NK-92 (cell line): Measurements from ENCODE around the gene GMPR2.
"Not testable (repeated sequence)": the region's sequence is repeated elsewhere in the genome, so short reads cannot be mapped to it uniquely, and the experiment has no call there.

Source experiments
- DNase-seq: peaks from one replicate; lab custom pipeline; 2025; ENCODE audit not compliant: unreplicated experiment; lab: John Stamatoyannopoulos, UW

The GMPR2 gene

DNA sequence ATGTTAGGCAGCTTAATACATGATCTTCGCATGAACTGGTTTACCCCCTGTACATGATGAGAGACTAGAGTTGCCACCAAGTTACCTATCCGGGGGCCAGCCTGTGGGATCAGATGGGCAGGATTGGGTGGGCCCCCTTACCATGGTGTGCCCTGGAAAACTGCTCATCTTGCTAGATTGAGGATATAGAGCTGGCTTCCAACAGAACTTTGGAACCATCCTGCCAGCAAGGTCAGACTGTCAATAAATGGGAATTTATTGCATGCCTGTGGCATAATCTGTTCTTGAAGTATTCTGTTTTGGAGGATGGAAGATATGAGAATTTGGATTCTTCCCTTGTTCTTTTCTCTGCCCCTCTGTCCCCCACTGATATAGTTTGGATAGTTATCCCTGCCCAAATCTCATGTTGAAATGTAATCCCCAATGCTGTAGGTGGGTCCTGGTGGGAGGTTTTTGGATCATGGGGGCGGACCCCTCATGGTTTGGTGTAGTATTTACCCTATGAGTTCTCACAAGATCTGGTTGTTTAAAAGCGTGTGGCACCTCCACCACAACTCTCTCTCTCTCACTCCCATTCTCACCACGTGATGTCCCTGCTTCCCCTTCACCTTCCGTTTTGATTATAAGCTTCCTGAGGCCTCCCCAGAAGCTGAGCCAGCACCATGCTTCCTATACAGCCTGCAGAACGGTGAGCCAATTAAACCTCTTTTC lies 33.8 kb upstream of the GMPR2 start:
- no peak for DNase-seq

DNA sequence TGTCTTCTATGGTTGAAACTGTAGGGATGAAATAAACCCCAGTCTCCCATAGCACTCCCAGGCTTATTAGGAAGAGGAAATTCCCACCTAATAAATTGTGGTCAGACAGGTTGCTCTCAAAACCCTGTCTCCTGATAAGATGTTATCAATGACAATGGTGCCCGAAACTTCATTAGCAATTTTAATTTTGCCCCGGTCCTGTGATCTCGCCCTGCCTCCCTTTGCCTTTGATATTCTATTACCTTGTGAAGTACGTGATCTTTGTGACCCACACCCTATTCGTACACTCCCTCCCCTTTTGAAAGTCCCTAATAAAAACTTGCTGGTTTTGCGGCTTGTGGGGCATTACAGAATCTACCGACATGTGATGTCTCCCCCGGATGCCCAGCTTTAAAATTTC lies 30.2 kb upstream of the GMPR2 start:
- DNase-seq: not testable (repeated sequence)

DNA sequence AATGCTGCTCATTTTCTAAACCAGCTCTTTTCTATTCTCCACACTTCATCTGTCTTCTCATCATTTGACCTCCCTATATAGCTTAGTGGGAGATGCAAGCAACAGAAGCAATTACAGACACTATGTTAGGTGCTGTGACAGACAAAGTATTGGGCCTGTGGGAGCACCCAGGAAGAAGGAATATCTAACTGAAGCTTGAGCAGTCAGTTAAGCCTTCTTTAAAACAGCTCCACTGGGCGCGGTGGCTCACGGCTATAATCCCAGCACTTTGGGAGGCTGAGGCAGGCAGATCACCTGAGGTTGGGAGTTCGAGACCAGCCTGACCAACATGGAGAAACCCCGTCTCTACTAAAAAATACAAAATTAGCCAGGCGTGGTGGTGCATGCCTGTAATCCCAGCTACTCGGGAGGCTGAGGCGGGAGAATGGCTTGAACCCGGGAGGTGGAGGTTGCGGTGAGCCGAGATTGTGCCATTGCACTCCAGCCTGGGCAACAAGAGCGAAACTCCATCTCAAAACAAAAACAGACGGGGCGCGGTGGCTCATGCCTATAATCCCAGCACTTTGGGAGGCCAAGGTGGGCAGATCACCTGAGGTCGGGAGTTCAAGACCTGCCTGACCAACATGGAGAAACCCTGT lies 29.4 kb upstream of the GMPR2 start:
- DNase-seq: not testable (repeated sequence)

DNA sequence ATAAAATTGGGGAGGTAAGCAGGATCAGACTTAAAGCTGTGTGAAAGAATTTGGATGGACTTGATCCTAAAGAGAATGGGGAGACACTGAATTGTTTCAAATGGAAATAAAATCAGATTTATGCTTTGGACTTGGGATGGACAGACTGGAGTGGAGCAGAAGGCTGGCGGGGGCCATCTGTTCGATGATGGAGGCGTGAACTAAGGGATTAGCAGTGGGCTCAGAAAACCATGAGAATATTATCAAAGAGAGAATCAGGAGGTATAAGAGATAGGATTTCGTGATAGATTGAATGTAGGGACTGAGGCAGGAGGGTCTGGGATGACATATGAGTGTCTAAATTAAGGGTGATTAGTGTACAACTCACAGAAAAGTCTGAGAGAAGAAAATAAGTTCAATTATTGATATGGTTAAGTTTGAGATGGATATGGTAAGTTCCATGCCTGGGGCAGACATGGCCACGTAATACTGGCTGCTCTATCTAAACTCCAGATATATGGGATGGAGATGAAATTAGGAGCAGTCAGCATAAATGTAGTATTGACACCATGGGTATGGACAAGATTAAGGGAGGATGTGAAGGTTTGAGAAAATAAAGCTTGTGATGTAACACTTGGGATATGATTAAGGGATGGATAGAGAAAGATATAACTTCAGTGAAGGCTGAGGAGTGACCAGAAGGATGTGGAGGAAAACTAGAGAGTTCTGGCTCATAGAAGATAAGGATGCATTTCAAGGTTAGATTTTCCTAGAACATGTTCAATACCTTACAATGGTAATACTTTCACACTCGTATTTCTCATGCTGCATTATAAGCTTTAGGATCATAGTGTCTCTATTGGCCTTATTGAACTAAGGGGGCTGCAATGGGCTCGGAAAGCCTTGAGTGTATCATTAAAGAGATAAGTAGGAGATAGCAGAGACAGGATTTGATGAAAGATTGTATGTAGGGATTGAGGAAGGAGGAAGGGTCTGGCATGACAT lies 28.3 kb upstream of the GMPR2 start:
- DNase-seq: no peak

DNA sequence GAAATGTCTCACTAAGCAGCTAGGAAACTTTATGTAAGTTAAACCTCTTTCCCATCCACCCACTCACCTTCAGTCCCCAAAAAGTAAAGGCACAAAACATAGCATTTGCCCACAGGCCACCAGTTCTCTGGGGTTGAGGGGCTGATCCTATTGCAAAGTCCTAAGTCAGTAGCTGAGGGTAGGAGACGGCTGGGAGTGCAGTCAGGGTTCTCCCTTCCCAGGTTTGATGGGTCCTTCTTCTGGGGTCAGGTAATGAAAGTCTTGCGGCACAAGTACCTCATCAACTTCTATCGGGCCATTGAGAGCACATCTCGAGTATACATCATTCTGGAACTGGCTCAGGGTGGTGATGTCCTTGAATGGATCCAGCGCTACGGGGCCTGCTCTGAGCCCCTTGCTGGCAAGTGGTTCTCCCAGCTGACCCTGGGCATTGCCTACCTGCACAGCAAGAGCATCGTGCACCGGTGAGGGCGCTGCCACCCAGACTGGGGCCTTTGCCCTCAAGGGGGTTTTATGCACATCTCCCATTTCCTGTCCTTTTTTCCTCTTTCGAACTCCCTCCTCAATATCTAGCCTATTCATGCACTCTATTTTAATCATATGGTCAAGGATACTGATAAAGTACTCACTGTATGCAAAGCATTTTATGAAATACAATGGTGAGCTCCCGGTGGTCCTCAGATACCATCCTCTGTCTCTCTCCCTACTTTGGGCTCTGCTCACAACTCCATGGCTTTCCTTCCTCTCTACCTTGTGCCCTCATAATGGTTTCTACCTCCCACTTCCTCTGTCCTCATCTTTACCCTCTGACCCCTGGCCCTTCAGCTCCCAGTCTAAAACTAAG lies 26.2 kb upstream of the GMPR2 start:
- no peak for DNase-seq

DNA sequence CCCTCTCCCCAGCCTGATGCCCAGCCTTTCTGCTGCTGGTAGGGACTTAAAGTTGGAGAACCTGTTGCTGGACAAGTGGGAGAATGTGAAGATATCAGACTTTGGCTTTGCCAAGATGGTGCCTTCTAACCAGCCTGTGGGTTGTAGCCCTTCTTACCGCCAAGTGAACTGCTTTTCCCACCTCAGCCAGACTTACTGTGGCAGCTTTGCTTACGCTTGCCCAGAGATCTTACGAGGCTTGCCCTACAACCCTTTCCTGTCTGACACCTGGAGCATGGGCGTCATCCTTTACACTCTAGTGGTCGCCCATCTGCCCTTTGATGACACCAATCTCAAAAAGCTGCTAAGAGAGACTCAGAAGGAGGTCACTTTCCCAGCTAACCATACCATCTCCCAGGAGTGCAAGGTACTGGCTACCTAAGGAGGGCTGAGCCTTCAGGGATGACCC lies 25.6 kb upstream of the GMPR2 start:
- DNase-seq: no peak

DNA sequence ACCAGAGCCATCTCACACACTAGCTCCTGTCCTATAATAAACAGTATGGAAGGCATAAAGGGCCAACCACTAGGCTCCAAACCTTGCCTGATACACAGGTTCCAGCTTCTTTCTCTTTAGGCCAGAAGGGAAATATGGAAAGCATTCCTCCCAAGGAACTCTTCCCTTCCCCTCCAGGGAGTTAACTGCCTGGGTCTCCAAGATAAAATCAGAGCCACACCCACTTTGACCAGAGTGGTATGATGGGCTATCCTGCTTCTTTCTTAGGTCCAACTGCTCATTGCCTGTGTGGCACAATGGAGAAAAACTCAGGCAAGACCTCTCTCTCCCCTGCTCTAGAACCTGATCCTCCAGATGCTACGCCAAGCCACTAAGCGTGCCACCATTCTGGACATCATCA lies 25.1 kb upstream of the GMPR2 start:
- no peak for DNase-seq

DNA sequence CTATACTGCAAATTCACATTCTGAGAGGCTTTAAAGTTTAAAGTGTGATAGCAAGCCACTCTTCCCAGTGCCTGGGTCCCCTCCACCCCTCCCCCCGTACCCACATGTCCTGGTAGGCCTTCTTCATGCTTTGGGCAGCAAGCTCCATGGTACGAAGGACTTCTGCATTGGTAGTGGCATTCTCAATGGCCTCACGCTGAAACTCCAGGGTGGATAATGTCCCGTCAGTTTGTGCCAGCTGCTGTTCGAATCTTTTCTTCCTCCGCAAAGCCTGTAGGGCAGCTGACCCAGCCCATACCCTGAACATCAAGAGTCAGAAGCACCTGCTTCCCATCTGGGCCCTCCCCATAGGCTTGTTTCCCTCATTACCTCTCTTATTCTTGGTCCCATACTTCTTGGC lies 21.4 kb upstream of the GMPR2 start:
- no peak for DNase-seq

DNA sequence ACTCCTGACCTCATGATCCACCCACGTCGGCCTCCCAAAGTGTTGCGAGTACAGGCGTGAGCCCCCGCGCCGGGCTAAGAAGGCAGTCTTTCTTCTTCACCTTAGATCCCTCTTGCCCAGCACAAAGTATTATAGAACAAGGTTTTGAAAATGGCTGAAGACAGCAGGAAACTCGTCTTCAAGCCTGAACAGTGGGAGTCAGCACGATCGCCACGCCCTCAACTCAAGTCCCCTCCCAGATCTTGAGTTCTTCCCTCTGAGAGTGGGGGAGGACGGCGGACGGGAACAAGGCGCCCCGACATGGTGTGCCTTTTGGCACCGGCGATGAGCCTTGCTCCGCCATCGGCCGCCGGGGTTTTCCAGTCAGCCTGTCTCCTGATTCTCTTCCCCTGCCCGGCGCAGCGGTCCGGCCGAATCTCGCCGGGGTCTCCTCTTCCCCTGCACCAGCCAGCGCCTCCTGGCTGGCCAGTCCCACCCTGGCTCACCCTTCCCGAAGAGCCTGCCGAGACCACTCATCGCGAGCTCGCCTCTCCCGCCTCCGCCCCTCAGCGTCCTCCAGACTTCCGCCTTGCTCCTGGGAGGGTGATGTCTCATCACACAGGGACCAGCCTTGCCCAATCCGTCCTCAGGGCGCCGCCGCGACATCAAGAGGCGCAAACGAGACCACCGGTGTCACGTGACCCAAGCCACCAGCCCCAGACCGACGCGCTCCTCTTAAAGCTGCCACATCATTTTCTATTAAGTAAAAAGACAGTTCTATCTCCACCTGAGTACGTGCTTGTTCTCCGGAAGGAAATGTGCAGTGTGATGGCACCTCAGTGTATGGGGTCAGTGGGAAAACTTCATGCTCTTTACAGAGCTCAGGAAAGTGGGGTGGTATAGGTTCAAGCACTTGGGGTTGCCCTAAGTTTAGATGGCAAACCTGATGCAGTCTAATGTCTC lies 19.5 kb upstream of the GMPR2 start, which contains the start of gene CHMP4A:
TSS of gene CHMP4A (minus strand) at position 565 of the 942 bp plus-strand sequence. CDS start at position 516, 49 bp downstream.
- peak; percentile 82 for DNase-seq

DNA sequence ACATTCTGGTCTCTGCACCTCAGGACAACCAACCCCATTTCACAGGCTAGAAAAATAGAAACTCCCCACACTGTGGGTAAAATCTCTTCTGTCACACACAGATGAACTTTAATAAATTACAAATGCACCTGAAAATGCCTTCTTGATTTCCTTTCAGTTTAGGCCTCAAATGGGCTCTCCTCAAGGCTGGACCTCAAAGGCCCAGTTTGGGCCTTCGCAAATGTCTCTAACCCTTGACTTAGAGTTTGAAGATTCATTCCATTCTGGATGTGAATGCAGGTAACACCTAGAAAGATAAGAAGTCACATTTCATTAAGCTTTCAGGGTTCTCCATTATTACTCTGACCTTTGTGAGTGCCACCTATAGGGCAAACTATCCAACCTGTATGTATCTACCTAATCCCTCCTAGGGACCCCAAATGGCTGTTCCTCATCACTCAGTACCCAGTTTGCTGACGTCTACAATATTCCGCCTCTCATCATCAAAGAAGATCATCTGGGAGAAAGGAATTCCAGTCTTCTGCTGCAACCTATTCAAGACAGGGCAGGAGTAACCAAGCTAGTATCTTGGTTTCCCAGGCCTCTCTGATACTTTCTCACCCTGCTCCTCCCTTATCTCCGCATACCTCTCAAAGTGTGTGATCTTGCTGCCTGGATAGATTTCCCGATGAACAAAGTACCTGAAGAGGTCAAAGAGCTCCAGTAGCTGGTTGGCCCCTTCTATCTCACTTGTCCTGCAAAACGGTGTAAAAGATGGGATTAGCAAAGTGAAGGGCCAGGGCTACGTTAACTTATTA lies 18.7 kb upstream of the GMPR2 start:
- DNase-seq: no peak

DNA sequence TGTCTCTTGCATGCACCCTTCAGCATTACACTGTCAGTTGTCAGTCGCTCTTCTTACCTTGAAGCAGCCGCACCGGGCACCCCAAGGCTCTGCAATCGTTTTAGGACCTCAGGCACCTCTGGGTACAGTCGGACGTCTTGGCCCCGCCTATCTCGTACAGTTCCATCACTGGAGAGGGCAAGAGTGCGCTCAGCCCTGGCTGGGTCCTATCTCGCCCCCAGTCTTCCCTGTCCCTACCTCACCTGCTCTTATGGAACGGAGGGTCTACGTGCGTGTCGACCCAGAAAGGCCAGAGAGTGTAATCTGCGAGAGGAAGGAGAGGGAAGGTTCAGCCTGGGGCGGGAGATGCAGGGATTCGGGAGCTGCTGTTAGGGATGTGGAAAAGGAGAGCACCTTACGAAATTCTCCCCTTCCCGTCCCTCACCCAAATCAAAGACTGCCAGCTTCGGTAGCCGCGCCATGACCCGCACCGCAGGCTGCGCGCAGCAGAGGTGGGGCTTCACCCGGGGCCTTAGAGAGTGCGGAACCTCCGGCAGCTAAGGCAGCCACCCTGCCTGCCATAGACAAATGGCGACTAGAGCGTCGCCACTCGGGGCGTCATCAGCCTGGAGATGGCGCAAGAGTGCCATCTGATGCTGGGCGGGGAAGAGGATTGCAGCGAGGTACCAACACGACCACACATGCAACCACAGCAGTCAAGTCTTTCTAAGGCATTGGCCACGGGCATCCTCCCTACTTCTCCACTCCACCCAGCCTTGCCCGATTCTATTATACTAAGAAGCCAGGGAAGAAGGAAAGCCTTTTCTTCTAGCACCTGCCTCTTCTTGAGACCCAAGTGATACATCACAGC lies 17.0 kb upstream of the GMPR2 start, which contains the start of gene MDP1:
TSS of gene MDP1 (minus strand) at position 572 of the 850 bp plus-strand sequence. CDS start at position 461, 111 bp downstream.
- DNase-seq: no peak

DNA sequence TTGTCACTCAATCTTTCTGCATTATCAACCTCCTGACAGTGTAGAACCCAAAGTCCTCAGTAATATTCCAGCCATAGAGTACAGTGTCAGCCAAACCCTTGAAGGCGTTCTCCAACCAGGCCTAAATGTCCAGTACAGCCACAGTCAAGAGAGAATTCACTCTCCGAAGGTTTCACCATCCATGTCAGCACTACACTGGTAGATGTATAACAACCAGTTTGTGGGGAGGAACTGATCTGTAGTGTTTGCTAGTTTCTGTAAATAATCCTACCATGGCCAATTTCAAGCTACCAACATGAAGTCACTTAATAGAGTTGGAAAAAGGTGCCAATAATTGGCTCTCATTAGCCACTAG lies 16.4 kb upstream of the GMPR2 start:
- no peak for DNase-seq

DNA sequence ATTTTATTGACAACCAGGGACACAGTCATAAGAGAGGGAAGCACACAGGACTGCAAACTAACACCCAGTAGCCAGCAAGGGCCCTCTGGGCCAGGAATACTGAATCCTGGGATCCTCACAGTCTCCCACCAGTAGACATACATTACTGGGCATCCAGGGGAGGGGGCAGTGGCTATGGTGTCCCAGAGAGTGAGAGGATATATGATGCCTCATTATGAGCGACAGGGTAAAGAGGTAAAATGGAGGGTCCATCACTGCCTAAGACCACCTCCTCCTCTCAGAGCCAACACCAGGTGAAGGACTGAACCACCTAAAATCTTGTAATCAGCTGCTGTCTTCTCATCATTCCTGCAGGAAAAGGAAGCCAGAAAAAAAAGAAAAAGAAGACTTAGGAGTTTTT lies 15.9 kb upstream of the GMPR2 start:
- DNase-seq: not testable (repeated sequence)

DNA sequence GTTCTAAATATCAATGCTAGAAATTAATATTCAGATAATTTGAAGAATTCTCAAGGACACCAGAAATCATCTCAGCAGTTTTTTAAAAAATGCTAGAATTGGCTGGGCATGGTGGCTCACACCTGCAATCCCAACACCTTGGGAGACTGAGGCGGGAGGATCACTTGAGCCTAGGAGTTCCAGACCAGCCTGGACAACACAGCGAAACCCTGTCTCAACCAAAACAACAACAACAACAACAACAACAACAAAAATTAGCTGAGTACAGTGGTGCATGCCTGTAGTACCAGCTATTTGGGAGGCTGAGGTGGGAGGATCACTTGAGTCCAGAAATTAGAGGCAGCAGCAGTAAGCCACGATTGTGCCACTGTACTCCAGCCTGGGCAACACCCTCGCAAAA lies 13.6 kb upstream of the GMPR2 start:
- DNase-seq: no peak

DNA sequence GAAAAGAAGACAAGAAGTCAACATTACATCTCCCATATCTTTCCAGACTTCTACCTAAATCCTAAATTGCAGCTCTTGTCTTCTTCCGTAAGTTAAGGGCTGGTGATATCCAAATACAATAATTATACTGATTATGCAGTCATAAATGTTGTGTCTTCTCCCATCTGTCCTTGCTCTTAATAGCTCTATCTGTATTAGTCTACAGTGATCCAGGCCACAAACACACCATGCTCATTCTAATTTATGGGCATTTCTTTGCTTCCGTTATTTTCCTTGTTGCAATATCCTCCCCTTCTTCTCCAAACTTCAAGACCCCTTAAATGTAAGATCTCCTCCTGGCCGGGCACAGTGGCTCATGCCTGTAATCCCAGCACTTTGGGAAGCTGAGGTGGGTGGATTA lies 13.2 kb upstream of the GMPR2 start:
- no peak for DNase-seq

DNA sequence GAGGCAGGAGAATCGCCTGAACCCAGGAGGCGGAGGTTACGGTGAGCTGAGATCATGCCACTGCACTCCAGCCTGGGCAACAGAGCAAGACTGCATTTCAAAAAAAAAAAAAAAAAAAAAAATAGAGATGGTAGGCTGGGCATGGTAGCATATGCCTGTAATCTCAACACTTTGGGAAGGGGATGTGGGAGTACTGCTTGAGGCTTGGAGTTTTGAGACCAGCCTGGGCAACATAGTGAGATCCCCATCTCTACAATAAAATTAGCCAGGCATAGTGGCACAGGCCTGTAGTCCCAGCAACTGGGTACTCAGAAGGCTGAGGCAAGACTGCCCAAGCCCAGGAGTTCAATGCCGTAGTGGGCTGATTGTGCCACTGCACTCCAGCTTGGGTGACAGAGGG lies 9.7 kb upstream of the GMPR2 start:
- DNase-seq: not testable (repeated sequence)

DNA sequence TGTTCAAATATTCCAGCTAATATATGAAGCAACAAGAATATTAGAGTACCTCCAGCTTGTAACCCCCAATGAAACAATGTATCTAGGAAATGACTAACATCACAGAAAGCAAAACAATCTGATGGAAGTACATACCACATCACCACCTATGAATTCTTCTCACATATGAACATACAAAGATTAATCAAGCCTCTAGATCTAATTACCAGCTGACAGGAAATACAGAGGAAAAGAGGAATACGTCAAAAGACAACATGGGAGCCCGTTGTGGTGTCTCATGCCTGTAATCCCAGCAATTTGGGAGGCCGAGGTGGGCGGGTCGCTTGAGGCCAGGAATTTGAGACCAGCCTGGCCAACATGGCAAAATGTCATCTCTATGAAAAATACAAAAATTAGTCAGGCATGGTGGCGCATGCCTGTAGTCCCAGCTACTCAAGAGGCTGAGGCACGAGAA lies 8.1 kb upstream of the GMPR2 start:
- no peak for DNase-seq

DNA sequence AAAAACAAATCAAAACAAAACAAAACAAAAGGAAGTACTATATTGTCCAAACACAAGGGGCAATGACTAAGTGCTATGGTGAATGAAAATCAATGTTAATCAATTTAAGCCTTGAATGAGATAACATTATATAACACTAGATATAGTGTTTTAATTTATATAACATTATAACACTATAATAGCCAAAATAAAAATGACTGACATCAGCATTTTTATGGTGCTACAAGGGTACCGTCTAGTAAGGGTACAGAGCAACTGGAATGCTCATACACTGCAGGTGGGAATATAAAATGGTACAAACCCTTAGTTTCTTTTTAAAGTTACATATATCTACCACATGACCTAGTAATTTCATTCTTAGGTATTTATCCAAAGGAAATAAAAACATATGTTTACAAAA lies 6.3 kb upstream of the GMPR2 start:
- no peak for DNase-seq
